Fibroblast of skin of scalp (primary cell): ENCODE data around the gene CFAP46.

Experiments
- DNase-seq: peaks from one replicate; pipeline ENCODE4 v3.0.0-alpha.2; 2013

CFAP46 gene

GRCh38 chr10:132764108-132764507 lies 178.3 kb downstream of the CFAP46 start:
- DNase-seq: no peak

DNA sequence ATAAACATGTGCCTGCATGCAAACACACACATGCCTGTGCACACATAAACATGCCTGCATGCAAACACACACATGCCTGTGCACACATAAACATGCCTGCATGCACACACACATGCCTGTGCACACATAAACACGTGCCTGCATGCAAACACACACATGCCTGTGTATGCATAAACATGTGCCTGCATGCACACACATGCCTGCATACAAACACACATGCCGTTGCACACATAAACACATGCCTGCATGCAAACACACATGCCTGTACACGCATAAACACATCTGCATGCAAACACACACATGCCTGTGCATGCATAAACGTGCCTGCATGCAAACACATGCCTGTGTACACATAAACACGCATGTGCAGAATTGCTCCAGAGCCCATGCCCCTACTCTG lies 178.8 kb downstream of the CFAP46 start:
- no peak for DNase-seq

DNA sequence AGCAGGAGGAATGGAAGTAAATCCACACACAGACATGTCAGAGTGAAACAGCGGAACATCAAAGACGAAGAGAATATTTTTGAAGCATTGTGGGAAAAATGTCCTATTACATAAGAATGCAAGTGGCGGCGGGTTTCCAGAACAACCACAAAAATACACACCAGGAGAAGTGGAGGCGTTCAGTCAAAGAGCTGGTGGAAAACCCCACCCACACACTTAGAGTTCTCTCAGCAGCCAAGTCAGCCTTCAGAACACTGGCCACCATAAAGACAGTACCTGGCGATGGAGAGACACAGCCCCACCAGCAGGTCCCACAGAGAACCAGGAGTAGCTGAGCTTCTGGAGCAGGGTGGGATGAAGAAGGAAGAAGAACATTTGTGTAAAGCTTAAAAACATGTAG lies 180.1 kb downstream of the CFAP46 start:
- no peak for DNase-seq

GRCh38 chr10:132761395-132762060 lies 180.8 kb downstream of the CFAP46 start:
- DNase-seq: no peak

DNA sequence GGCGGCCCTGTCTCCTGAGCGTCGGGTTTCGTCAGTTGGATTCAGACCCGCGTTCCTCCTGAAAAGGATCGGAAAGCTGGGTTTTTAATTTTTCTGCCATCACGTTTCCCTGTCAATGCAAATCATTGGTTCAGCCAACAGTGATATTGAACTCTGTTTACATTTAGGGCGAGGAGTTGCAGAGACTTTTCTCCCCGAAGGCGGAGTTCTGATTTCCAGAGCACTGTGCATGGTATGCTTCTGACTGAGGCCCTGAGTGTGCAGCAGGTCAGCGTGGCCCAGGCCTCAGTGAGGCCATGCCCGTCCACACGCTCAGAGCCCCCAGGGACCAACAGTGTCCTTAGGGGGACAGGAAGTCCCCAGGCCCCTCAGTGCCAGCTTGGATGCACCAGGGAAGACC lies 183.5 kb downstream of the CFAP46 start:
- DNase-seq: no peak
